Activated gamma-delta T cell treated with Interleukin-2 at 50 U/mL for 16 hours (primary cell): ENCODE measurements around the gene SUSD6.
"Not testable (repeated sequence)": the region's sequence is repeated elsewhere in the genome, so short reads cannot be mapped to it uniquely, and the experiment has no call there.

Experiments
- DNase-seq: peaks from one replicate; pipeline ENCODE4 v3.0.0-alpha.2; 2020

SUSD6 gene

DNA sequence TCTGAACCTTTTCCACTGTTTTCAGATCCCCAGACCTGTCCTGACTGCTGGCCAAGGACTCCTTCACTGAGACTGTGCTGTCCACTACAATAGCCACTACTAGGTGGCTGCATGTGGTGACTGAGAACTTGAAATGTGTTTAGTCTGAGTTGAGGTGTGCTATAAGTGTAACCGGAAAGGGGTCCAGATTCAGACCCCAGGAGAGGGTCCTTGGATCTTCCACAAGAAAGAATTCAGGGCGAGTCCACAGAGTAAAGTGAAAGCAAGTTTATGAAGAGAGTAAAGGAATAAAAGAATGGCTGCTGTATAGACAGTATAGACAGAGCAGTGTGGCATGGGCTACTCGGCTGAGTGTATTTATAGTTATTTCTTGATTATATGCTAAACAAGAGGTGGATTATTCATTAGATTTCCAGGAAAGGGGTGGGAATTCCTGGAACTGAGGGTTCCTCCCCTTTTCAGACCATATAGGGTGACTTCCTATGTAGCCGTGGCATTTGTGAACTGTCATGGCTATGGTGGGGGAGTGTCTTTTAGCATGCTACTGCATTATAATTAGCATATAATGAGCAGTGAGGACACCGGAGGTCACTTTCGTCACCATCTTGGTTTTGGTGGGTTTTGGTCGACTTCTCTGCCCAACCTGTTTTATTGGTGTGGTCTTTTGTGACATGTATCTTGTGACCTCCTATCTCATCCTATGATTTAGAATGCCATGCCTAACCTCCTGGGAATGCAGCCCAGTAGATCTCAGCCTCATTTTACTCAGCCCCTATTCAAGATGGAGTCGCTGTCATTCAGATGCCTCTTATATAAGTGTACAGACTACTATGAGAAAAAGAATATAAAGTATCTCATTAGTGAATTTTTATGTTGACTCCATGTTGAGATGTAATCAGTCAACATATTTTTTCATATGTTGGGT, 85.5 kb downstream of the SUSD6 start:
- DNase-seq = no peak

- DNase-seq = no peak
These were observed 87.2 kb downstream of the SUSD6 start for GRCh38 chr14:69698572-69698971.

GRCh38 chr14:69699243-69699642, 87.8 kb downstream of the SUSD6 start:
- DNase-seq = not testable (repeated sequence)

DNA sequence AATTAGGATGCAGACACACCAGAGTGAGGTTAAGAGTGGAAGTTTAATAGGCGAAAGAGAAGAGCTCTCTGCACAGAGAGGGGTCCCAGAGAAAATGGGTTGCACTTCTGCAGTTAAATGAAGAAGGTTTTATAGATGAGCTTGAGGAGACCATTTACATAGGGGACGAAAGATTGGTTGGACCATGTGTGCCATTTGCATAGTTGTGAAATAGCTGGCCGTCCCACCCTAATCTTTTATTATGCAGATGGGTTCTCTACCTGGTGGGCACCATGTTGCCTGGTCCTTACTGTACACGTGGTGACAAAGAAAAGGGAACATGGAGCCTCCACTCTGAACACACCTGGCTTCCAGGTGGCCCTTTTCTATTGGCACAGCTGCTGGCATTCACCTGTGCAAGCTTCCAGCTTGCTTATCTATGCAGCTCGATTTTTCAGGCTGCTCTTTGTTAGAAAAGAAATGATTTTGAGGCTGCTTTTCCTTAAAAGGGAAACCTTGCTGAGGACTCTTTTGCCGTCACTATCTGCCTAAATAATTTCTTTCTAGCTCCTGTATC, 88.4 kb downstream of the SUSD6 start:
- no peak for DNase-seq

GRCh38 chr14:69700575-69700974, 89.2 kb downstream of the SUSD6 start:
- no peak for DNase-seq

DNA sequence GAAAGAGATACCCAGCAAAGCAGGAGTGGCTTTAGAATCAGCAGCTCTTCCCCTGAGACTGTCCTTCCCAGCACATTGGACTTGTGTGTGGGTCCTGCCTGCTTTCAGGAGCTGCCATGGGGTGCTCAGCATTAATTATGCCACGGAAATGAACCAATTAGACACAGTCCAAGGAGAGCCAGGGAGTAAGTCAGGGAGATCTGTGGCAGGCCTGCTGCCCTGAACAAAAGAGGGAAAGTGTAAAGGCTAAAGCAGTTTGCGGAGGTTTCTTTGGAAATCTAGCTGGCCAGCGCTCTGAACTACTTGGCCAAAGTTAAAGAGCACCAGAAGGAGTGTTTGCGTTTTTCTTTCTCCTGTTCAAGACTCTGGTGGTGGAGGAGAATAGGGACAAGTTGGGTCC, 89.9 kb downstream of the SUSD6 start:
- no peak for DNase-seq

DNA sequence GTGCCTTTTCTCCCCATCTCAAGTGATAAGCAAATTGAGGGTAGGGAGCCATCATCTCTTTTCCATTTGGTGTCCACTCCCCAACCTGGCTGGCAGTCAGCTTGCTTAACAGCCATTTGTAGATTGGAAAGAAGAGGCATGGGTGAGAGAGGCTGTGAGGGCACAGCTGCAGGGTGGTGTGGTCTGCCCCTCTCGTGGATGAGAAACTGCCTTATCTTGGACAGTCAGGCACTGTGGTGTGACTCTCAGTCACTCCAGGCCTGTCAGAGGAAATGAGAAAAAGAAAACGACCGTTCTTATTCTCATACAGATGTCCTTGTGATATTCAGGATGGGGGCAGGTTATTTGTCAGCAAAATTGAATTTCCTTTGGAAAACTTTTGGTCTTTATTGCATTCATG, 90.5 kb downstream of the SUSD6 start:
- no peak for DNase-seq

GRCh38 chr14:69703047-69704039, 91.9 kb downstream of the SUSD6 start:
- DNase-seq = no peak

DNA sequence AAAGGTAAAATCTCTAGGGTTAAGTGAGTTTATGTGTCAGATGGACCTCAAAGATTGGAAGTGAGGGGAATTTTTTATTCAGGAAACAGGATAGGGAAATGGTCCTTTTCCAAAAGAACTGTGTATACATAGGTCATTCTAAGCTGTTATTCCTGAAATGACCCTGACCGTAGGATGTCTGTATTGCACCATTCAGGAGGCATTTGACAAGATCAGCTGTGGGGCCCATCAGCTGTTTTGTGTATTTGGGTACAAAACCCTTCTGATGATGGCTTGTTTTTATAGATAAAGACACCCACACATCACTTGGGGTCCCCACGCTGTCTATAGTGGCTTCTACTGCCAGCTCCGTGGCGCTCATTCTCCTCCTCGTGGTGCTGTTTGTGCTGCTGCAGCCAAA, 92.9 kb downstream of the SUSD6 start:
- no peak for DNase-seq

DNA sequence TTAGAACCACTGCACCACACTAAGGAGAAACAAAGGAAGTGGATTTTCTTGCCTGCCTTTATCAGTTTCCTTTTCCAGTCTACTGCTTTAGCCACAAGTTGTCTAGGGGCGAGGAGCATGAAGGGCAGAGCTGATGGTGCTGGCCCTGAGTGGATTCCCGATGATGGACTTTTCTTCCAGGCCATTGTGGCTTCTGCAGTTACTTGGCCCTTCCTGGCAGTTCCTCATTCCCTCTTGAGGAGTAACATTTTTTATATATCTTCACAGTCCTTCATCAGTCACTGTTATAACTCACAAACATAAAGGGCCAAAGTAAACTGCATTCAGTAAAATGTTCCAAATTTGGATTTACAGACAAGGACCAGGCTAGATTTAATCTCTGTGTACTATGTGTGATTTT, 94.3 kb downstream of the SUSD6 start:
- DNase-seq = no peak

- no peak for DNase-seq
These were observed 96.7 kb downstream of the SUSD6 start for GRCh38 chr14:69708049-69708448.

DNA sequence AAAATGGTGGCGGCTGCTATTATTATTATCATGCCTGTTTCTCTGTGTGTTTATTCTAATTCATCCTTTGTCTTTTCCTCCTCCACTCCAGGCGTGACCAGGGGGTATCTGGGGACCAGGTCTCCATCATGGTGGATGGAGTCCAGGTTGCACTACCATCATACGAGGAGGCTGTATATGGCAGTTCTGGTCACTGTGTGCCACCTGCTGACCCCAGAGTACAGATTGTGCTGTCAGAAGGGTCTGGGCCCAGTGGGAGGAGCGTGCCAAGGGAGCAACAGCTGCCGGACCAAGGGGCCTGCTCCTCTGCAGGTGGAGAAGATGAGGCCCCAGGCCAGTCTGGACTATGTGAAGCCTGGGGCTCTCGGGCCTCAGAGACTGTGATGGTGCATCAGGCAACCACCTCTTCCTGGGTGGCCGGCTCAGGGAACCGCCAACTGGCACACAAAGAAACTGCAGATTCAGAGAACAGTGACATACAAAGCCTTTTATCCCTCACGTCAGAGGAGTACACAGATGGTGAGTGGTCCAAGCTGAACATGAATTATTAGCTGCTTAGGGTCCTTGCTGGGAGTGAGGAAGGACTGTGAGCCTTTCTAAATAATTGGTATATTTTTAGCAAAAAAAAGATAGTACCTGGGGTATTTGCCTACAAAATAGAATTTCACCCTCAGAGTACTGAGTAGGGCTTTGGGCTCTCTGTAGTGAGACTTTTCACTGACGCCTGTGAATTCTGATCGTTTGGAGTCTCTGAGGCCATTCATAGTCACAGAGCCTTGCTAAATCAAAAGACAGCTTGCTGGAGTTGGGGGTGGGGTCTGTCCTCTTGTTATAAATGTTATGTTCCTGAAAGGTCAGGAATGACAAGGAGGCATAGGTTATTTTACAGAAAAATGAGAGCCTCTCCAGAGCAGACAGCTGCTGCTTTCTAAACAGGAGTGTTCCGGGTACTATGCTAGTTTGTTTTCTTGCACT, 97.5 kb downstream of the SUSD6 start:
- DNase-seq = no peak

- DNase-seq = no peak
These were observed 99.0 kb downstream of the SUSD6 start for GRCh38 chr14:69710378-69710777.

DNA sequence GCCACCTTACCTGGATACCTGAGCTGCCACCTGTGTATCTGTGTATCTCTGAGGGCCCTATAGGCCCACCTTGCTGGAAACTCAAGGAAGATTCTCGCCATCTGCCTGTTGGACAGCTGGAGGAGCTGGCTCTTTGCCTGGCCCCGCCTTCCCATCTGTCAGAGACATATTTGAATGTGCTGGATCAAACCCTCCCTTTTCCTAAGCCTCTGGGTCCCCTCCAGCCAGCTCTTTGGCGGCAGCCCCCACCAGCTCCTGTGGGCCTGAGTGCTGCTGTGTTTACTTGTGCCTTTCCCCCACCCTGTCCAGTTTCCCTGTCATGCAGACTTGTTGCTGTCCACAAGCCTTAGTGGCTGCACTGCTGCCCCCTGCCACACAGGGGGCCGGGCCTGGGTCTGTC, 99.7 kb downstream of the SUSD6 start:
- no peak for DNase-seq

GRCh38 chr14:69711477-69711876, 100.1 kb downstream of the SUSD6 start:
- no peak for DNase-seq

DNA sequence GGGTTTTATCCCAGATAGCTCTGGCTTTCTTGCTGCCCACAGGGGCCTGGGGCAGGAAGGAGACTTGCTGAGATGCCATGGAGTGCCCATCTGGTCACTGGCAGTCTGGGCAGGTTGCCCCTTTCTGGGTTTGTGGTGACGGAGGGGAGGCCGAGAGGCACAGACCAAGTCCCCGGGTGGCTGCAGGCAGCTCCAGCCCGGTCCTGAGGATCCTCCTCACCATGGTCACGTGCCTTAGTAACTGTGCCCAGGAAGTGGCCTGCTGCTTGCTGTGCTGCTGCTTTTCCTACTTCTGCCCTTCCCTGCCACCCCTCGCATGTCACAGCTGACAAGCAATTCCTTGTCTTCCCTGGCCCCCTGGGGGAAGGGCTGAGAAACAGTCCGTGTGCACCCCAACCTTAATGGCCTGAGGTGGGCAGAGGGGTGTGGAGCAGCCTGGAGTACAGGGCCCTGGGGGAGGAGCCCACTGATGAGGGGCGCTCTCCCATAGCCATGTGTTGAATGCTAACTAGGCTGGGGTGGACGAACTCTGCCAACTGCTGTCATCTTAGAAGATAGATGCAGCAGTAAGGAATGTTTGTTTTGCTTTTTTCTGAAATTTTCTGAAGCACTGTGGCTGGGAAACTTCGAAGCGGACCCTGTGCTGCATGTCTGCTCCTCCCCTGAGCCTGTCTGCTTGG, 100.6 kb downstream of the SUSD6 start:
- DNase-seq = no peak

- DNase-seq = no peak
These were observed 101.2 kb downstream of the SUSD6 start for GRCh38 chr14:69712599-69713088.

DNA sequence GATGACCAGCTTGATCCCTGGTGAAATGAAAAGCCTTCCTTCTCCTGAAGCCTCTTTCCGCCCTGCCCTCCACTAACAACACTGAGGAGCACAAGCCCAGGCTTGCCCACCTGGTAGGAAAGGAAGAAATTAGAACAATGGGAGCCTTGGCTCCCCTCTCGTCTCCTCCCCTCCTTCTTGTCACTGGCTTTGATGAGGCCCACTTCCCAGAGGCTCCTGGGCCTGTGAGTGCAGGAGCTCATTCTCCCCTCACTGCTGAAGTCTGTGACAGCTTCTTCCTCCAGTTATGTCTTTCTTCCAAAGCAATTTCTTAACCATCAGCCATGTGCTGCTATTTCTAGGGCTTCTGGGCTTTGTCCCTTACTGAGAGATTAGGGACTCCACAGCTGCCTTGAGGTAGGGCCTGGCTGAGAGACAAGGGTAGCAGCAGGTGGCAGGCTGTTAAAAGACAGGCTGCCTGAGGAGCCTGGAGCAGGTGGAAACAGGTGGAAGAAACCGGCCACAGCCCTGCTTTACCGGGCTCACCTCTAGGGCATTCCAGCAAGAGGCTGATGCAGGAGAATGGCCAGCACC, 101.9 kb downstream of the SUSD6 start:
- DNase-seq = no peak

GRCh38 chr14:69713993-69714679, 102.7 kb downstream of the SUSD6 start:
- no peak for DNase-seq
